ENCODE results near the gene MROH9.

DNA sequence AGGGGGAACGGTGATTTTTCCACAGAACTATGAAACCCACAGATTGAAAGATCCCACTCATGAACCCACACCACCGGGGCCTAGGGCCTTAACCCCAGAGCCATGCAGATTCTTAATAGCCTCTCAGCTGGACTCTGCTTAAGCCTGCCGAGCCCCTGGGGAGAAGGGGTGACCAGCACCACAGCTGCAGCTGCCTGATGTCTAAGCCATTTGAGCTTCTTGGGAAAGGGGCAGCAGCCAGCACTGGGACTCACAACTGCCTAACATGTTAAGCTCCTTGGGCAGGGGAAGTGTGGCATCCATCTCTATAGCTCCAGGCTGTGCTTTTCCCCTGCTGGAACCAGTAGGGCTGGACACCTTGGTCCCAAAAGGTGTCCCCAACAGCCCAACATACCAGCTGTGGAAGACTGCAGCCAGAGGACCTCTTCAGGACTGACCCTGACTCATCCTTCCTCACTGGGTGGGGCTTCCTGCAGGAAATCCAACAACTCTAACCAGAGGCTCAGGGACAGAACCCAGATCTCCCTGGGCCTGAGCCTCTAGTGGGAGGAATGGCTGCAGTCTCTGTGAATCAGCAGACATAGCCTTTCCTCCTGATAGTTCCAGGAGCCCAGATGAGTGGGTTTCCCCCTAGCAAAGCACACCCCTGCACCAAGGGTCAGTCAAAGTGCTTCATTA, 120.8 kb downstream of the MROH9 start:
- TF ChIP-seq ZNF266 (tag by site-specific recombination; IDR thresholded peaks at IDR 0.05; ENCODE audit: low read depth) (no peak), KLF8 (tag by site-specific recombination; IDR thresholded peaks at IDR 0.05) (no peak), ZNF184 (tag by site-specific recombination; IDR thresholded peaks at IDR 0.05) (no peak), ZNF24 (tag by site-specific recombination; IDR thresholded peaks at IDR 0.05) (no peak)
- TF ChIP-seq, protein P1, sequence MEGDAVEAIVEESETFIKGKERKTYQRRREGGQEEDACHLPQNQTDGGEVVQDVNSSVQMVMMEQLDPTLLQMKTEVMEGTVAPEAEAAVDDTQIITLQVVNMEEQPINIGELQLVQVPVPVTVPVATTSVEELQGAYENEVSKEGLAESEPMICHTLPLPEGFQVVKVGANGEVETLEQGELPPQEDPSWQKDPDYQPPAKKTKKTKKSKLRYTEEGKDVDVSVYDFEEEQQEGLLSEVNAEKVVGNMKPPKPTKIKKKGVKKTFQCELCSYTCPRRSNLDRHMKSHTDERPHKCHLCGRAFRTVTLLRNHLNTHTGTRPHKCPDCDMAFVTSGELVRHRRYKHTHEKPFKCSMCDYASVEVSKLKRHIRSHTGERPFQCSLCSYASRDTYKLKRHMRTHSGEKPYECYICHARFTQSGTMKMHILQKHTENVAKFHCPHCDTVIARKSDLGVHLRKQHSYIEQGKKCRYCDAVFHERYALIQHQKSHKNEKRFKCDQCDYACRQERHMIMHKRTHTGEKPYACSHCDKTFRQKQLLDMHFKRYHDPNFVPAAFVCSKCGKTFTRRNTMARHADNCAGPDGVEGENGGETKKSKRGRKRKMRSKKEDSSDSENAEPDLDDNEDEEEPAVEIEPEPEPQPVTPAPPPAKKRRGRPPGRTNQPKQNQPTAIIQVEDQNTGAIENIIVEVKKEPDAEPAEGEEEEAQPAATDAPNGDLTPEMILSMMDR (tag by site-specific recombination; IDR thresholded peaks at IDR 0.05): no peak

Measured in HEK293 (cell line).